HG03095 (cell line): ENCODE results near the gene ENOSF1.
"Not testable (repeated sequence)": the region's sequence is repeated elsewhere in the genome, so short reads cannot be mapped to it uniquely, and the experiment has no call there.

Experiments used
- ATAC-seq: cut with Tn5 transposase; IDR thresholded peaks from one replicate; pipeline ENCODE4 v1.9.1; 2021; ENCODE audit warnings: moderate library complexity; ENCODE audit not compliant: unreplicated experiment

The ENOSF1 gene

GRCh38 chr18:708096-708495 is 4.3 kb downstream of the ENOSF1 start:
- ATAC-seq: no peak

- ATAC-seq: no peak
These were observed 6.0 kb downstream of the ENOSF1 start for GRCh38 chr18:706405-706804.

GRCh38 chr18:703213-703967 is 9.0 kb downstream of the ENOSF1 start:
- ATAC-seq: no peak

GRCh38 chr18:697800-698199 is 14.6 kb downstream of the ENOSF1 start:
- no peak for ATAC-seq

GRCh38 chr18:697012-697411 is 15.4 kb downstream of the ENOSF1 start:
- no peak for ATAC-seq

GRCh38 chr18:693466-694187 is 18.8 kb downstream of the ENOSF1 start:
- no peak for ATAC-seq

GRCh38 chr18:692824-693223 is 19.6 kb downstream of the ENOSF1 start:
- no peak for ATAC-seq

GRCh38 chr18:688323-688722 is 24.1 kb downstream of the ENOSF1 start:
- ATAC-seq: no peak

- no peak for ATAC-seq
These were observed 25.9 kb downstream of the ENOSF1 start for GRCh38 chr18:686339-687111.

GRCh38 chr18:685438-685837 is 27.0 kb downstream of the ENOSF1 start:
- no peak for ATAC-seq

- no peak for ATAC-seq
These were observed 28.9 kb downstream of the ENOSF1 start for GRCh38 chr18:683531-683930.

GRCh38 chr18:682833-683232 is 29.6 kb downstream of the ENOSF1 start:
- no peak for ATAC-seq

- not testable (repeated sequence) for ATAC-seq
These were observed 30.0 kb downstream of the ENOSF1 start for GRCh38 chr18:682416-682815.

GRCh38 chr18:681985-682384 is 30.4 kb downstream of the ENOSF1 start:
- no peak for ATAC-seq

GRCh38 chr18:680392-680791 is 32.0 kb downstream of the ENOSF1 start:
- no peak for ATAC-seq

GRCh38 chr18:679516-679915 is 32.9 kb downstream of the ENOSF1 start:
- ATAC-seq: no peak

- ATAC-seq: no peak
These were observed 33.8 kb downstream of the ENOSF1 start for GRCh38 chr18:678482-679182.

- ATAC-seq: no peak
These were observed 34.5 kb downstream of the ENOSF1 start for GRCh38 chr18:677951-678381.

GRCh38 chr18:677145-677544 is 35.3 kb downstream of the ENOSF1 start:
- ATAC-seq: no peak

- no peak for ATAC-seq
These were observed 35.7 kb downstream of the ENOSF1 start for GRCh38 chr18:676736-677135.

- ATAC-seq: no peak
These were observed 36.4 kb downstream of the ENOSF1 start for GRCh38 chr18:676069-676468.
